ENCODE measurements around the gene SRGAP1.
A peak's percentile ranks its signal among the peaks of the same experiment; 100 is the strongest.

Gene SRGAP1

DNA sequence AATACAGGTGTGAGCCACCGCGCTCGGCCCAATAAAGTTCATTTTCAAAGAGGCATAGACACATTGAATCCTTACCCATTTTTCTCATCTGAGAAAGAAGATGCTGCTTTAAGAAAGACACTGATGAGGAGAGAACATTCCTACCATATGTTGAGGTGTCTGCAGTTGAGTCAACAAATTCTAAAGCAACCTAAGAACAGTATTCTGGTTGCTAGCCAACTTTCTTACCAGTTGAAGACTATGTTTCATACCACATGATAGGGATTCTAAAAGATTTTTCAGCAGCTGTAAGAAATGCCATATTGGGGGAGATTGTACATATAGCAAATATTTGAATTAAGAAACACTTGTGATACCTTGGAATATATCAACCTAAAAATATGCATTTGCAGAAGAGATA lies 160.1 kb downstream of the SRGAP1 start:
- DNase-seq (ENCODE audit: low read depth) = no peak
- TF ChIP-seq, protein P1, sequence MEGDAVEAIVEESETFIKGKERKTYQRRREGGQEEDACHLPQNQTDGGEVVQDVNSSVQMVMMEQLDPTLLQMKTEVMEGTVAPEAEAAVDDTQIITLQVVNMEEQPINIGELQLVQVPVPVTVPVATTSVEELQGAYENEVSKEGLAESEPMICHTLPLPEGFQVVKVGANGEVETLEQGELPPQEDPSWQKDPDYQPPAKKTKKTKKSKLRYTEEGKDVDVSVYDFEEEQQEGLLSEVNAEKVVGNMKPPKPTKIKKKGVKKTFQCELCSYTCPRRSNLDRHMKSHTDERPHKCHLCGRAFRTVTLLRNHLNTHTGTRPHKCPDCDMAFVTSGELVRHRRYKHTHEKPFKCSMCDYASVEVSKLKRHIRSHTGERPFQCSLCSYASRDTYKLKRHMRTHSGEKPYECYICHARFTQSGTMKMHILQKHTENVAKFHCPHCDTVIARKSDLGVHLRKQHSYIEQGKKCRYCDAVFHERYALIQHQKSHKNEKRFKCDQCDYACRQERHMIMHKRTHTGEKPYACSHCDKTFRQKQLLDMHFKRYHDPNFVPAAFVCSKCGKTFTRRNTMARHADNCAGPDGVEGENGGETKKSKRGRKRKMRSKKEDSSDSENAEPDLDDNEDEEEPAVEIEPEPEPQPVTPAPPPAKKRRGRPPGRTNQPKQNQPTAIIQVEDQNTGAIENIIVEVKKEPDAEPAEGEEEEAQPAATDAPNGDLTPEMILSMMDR (IDR thresholded peaks at IDR 0.05; ENCODE audit: insufficient read depth, low read depth, low read length, missing control alignments) = no peak
- no peak overlapping the region for H3K4me3 ChIP-seq (ENCODE audit: low read depth, low read length)

DNA sequence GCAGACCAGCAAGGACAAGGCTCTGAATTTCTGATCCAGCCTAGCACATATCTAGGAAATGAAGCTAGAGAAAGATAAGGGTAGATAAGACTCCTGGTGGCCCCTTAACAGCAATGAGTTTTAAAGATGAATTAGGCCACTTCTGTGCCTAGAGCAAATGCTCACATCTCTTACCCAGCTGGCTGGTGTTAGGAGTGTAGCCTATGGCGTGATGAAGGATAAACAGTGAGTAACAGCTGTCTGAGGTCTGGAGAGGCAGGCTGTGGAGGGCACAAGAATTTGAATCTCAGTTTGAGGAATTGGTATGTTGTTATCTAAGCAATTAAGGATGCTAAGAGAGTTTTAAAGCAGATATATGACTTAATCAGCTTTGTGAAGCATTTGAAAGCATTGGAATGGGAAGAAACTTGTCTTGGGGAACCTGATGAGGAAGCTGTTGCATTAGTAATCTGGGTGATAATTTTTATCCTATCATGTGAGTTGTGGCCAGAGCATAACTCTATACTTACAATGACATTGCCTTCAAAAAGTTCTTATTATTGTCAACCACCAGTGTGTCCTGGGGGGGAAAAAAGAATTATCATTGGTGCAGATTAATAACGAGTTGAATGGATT lies 161.8 kb downstream of the SRGAP1 start:
- no peak for DNase-seq (ENCODE audit: low read depth)
- TF ChIP-seq, protein P1 (IDR thresholded peaks at IDR 0.05; ENCODE audit: insufficient read depth, low read depth, low read length, missing control alignments) = no peak
- H3K4me3 ChIP-seq (ENCODE audit: low read depth, low read length) = no peak overlapping the region

- no peak overlapping the region for H3K4me3 ChIP-seq (ENCODE audit: low read depth, low read length)
- TF ChIP-seq, protein P1 (IDR thresholded peaks at IDR 0.05; ENCODE audit: insufficient read depth, low read depth, low read length, missing control alignments) = no peak
- DNase-seq (ENCODE audit: low read depth) = no peak
These were observed 163.4 kb downstream of the SRGAP1 start for GRCh38 chr12:64007853-64008252.

DNA sequence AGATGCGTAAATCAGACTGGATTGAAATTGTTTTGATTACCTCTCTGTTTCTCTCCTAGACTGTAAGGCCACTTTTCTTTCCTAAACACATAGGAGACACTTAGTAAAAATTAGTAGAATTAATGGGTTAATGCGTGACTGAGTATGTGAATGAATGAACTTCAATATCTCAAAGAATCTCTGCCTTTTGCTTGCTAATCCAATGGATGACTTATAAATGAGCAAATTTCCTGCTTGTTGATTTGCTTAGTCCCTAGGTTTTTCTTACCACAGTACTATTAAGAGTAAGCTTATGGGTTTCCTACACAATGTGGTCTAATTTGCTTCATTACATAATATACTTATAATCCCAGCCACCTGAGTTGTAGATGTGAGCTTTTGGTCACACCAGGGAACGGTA lies 164.1 kb downstream of the SRGAP1 start:
- no peak overlapping the region for H3K4me3 ChIP-seq (ENCODE audit: low read depth, low read length)
- DNase-seq (ENCODE audit: low read depth) = no peak
- TF ChIP-seq, protein P1 (IDR thresholded peaks at IDR 0.05; ENCODE audit: insufficient read depth, low read depth, low read length, missing control alignments) = no peak

DNA sequence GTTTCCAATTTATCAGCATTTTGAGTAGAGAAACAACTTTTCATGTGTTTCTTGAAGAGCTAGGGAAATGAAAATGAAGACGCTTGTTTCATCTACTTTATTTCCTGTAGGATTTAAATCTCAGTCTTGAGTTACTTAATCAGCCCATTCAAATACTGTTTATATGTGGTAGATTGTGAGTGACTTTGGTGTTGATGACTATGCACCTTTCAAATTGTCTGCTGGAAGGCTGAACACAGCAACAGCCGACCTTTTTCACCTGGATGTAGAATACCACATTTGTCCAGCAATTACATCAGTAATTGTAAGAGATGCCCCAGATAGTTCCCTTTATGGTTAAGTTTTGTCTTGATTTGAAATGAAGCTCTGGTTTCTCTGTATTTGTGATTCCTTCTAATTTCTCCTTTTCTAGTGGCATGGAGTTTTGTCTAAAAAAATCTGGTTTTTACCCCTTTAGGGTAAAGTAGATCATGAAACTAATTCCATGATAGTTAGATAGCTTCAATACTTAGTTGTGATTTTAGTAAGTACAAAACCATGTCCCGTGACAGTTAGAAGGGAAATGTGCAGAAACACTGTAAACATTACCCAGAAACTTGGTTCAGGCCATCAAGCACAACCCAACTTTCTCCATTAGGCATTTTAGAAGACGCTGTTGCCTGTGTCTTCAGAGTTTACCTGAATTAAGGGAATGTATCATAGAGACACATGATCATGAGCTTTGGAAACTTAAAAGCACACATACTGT lies 165.0 kb downstream of the SRGAP1 start:
- TF ChIP-seq, protein P1 (IDR thresholded peaks at IDR 0.05; ENCODE audit: insufficient read depth, low read depth, low read length, missing control alignments) = no peak
- no peak overlapping the region for H3K4me3 ChIP-seq (ENCODE audit: low read depth, low read length)
- DNase-seq (ENCODE audit: low read depth) = no peak

- TF ChIP-seq, protein P1 (IDR thresholded peaks at IDR 0.05; ENCODE audit: insufficient read depth, low read depth, low read length, missing control alignments) = no peak
These were observed 165.7 kb downstream of the SRGAP1 start for GRCh38 chr12:64010069-64010686.

More at GRCh38 chr12:64010069-64010686, 165.7 kb downstream of the SRGAP1 start:
- DNase-seq (ENCODE audit: low read depth) = peak; percentile 32
- no peak overlapping the region for H3K4me3 ChIP-seq (ENCODE audit: low read depth, low read length)
